Renal pelvis (tissue), 4 donors: ENCODE measurements around the gene SLC35F2. TPM values are rescaled to one million over a fixed set of nuclear protein-coding genes. Genes with fewer than 3 reads are reported as not detected.
"Not testable (repeated sequence)": the region's sequence is repeated elsewhere in the genome, so short reads cannot be mapped to it uniquely, and the experiment has no call there.

ENCODE experiments used
- DNase-seq: peaks from one replicate; pipeline ENCODE4 v3.0.0-alpha.2; 2013
- polyA plus RNA-seq, 3 donors: library from polyadenylated mRNA; unstranded; fragments of 120-200 nt; gene quantifications; one replicate each; pipeline ENCODE4 v1.2.1, GENCODE V29; 2013; ENCODE audit not compliant: insufficient read length in 3 of 3

The SLC35F2 gene
- polyA plus RNA-seq, 3 donors, result 14.9 to 17.4 (median 15.9) TPM

GRCh38 chr11:107791343-107792048, 67.1 kb downstream of the SLC35F2 start:
- DNase-seq, result no peak

- DNase-seq, result no peak
Measured at GRCh38 chr11:107789767-107790166, 68.8 kb downstream of the SLC35F2 start.

DNA sequence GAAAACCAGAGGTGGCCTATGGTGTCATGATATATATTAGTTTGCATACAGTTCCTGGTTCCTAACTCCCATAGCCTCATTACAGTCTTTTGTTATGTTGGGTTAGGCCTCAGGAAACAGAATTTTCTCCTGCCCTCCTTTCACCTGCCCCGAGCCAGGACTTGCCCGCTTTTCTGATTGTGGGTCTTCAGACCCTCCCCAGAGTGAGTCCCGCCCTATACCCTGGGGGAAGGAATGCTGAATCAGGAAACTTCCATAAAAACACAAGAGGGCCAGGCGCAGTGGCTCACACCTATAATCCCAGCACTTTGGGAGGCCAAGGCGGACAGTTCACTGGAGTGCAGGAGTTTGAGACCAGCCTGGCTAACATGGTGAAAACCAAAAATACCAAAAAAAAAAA, 70.9 kb downstream of the SLC35F2 start:
- no peak for DNase-seq

DNA sequence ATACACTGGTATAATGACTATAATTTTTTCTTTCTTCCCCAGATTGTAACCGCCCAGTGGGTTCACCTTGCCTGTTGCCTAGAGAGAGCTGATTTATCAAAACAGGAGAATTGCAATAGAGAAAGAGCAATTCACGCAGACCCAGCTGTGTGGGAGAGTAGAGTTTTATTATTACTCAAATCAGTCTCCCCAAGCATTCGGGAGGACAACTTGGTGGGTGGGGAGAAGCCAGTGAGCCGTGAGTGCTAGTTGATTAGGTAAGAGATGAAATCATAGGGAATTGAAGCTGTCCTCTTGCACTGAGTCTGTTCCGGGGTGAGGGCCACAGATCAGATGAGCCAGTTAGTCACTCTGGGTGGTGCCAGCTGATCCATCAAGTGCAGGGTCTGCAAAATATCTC, 73.2 kb downstream of the SLC35F2 start:
- DNase-seq, result no peak

- DNase-seq, result no peak
Measured at GRCh38 chr11:107783121-107783520, 75.5 kb downstream of the SLC35F2 start.

DNA sequence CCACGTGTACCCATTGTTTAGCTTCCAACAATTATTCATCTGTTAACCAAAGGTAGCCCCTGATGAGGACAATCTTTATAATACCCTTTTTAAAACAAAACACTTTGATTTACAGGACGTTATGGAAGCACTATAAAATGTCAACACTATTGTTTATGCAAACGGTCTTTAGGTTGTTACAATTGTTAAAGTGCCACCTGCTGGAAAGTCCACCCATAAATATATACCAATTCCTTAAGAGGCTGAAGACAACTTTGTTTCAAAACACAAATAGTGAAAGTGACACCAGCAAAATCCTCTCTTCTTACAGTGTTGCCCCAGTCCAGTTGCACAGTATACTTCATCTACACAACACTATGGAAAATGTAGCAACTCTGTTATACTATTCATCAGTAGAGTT, 77.8 kb downstream of the SLC35F2 start:
- DNase-seq, result no peak

DNA sequence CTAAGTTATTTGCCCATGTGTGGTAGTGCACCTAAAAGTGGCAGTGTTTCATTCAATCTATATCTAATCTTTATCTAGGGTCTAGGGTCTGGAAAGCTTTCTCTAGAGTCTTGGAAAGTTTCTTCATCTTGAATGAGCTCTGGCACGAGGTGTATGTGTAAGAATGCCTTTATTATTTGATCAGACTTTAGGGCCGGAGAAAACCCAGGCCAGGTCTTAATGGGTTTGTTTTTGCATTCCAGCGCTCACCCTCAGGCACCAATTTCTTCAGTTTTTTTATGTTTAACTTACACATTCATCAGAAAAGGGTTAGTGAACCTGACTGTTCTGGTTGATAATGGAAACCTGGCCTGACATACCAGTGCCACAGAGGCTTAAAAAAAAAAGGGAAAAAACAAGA, 78.5 kb downstream of the SLC35F2 start:
- no peak for DNase-seq

DNA sequence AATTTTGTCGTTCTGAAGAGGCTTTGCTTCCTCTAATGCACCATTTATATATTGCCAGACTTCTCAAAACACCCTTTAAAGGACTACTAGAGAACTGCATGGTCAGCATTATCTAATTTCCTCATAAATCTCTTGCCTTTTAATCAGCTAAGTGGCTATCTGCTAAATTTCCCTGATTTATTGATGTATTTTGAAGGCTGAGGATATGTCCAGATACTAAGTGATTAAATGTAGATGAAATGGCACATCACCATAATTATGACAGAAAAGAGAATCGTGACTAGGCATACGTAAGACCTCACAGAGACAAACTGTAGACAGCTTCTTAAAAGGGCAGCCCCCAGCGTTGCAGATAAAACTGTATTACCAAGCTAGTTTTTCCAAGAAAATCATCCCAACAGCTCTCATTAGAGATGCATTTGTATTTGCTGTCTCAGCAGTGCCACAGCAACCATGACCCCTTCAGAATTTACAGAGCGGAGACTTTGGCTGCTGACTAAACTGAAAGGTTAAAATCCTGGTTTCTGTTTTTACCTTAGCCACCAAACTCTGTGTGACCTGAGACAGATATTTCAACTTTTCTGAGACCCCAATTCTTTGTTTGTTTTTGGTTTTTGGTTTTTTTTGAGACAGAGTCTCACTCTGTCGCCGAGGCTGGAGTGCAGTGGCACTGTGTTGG, 79.6 kb downstream of the SLC35F2 start:
- DNase-seq, result no peak

GRCh38 chr11:107777110-107777509, 81.5 kb downstream of the SLC35F2 start:
- DNase-seq, result no peak

DNA sequence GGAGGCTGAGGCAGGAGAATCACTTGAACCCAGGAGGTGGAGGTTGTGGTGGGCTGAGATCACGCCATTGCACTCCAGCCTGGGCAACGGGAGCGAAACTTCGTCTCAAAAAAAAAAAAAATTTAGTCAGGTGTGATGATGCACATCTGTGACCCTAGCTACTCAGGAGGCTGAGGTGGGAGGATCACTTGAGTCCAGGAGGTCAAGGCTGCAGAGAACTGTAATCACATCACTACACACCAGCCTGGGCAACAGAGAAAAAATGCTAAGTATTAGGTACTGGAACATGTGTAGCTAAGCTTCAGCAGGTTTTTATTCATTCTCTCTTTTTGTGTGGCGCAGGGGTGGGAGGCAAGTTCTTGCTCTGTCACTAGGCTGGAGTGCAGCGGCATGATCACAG, 82.5 kb downstream of the SLC35F2 start:
- DNase-seq, result no peak

DNA sequence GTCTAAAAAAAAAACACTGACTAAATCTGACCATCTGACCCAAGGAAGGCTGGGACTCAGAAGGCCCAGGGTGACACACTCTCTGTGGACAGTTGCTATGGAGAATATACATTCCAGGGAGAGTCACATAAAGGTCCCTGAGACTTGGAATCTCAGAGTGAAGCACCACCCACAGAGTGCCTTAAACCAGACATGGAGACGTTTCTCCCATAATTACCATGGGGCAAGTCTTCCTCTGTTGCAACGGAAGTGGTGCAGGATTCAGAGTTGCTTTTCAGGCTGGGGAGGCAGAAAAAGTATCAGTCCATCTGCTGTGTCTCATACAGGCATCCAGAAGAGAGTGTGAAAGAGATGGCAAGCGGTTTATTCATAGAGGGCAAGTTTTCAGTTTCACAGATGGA, 88.0 kb downstream of the SLC35F2 start:
- no peak for DNase-seq

DNA sequence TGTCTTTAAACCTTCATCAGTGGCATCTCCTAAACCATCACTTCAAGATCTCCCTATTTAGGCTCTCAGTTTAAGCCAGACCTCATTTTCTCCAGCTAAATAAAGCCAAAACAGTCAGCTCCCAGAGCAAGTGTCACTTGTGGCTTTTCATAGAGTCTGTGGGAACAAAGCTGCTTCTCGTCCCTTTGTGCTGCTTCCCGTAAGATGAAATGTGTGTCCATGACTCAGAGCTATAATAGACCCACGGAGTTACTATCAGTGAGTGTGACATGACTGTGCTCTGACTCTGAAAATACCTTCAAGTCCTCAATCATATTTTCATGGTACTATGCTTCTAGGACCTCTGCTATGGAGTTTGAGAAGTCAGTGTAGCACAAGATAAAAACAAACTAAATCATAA, 89.4 kb downstream of the SLC35F2 start:
- no peak for DNase-seq

GRCh38 chr11:107758719-107759355, 99.8 kb downstream of the SLC35F2 start:
- not testable (repeated sequence) for DNase-seq

DNA sequence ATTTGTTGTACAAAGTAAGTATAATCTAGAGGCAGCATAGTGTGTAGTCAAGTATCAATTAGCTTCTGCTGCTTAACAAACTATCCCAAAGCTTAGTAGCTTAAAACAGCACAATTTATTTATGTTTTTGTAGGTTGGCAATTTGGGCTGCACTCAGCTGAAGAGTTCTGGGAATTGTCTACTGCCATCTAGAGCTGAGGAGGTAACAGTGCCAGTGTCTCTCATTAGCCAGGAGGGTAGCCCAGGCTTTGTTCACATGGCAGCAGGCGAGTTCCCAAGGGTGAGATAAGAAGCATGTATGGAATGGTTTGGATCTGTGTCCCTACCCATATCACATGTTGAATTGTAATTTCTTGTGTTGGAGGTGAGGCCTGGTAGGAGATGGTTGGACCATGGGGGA, 100.9 kb downstream of the SLC35F2 start:
- DNase-seq, result no peak

DNA sequence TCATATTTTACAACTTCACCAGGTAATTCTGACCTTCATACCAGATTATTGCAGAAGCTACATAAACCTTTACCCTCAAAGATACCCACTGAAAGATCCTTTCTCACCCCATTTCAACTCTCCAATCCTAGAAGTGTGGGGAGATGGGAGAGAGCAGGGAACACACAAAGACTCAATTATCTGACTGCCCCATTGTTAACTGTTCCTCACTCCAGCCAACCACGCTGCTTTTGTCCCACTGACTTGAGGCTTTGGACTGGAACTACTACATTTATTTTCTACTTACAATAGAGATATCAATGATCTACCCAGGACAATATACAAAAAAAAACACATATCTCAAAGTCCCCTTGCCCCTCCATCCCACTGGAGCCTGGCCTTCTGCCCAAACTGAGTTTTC, 102.0 kb downstream of the SLC35F2 start:
- DNase-seq, result no peak

DNA sequence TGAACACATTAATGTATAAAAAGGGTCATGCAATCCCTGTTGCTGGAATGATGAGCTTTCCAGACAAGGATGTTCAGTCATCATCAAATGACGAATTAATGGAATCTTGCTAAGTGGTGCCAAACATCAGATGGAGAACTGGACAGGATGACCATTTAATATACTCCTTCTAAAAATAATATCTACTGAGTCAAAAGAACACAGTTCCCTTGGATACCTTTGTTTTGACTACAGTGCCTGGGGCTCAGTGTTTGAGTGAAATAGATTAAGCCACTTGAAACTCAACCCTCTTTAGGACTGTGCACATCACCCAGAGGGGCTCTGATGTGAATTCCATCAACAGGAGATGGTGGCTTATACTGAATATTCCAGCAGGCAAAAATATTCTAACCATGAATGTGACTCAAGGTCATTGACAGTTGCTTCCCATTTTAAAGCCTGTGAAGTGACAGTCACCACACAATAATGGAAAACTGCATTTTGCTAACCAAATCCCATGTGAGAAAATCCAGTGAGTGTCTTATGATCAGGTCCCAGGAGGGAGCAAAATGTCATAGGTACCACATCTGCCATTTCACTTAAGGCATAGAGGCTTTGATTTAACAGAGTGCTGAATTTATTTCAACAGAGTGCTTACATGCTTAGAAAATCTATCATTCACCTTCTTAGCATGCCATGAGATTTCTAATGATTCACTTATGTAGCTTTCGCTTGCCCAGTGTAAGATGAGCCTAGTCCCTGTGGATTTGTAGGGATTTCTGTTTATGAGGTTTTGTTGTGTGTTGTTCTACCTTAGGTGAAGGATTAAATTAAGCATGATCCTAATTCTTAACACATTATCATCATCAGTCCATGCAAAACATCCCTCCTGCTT, 105.4 kb downstream of the SLC35F2 start:
- no peak for DNase-seq

- DNase-seq, result no peak
Measured at GRCh38 chr11:107752508-107752907, 106.1 kb downstream of the SLC35F2 start.

GRCh38 chr11:107751082-107751481, 107.5 kb downstream of the SLC35F2 start:
- DNase-seq, result no peak

DNA sequence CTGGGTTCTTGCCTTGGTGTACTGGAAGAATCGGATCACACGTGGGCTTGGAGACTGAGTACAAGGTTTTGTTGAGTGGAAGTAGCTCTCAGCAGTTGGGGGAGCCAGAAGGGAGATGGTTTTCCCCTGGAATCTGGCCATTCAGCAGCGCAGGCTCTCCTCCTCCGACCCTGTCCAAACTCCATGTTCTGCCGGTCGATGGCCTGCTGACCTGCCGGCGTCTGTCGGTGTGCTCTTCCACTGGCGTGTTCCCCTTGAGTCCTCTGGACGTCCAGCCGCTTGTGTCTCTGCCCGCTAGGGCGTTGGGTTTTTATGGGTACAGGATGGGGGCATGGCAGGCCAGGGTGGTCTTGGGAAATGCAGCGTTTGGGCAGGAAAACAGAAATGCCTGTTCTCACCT, 108.3 kb downstream of the SLC35F2 start:
- DNase-seq, result no peak

DNA sequence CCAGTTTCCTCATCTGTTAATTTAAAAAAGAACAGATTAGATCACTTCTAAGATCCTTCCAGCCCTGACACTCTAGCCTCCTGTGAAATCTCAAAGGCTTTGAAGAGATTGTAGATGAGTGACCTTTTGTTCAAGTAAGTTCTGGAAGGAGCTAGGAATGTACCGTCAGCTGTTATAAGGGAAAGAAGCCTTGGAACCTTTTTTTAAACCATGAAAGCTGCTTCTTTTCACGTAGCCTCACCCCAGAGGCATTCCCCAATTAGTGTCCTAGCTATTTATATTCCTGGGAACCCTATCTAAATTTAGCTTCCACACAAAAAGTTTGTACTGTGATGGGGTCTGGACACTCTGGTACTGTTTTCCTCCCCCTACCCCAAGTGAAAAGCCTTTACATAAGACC, 111.0 kb downstream of the SLC35F2 start:
- DNase-seq, result no peak

DNA sequence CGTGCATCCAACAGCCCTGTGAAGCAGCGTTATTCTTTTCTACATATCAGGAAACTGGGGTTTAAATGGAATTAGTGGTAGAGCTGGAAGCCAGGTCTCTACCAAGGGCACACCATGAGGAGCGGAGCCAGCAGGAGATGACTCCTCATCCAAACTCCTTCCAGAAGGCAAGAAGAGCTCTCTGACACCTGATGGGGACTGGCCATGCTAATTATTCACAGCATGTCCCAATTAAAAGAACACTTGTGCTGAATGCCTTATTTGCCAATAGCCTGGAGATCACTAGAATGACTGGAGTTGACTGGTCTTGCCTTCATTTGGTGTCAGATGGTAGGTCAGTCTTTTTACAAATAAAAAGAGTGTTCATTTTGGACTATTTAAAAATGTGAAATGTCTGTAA, 113.9 kb downstream of the SLC35F2 start:
- no peak for DNase-seq

GRCh38 chr11:107743191-107743590, 115.4 kb downstream of the SLC35F2 start:
- no peak for DNase-seq
